Endothelial cell of umbilical vein (primary cell): Measurements from ENCODE around the gene HSPBAP1. TPM values are rescaled to one million over a fixed set of nuclear protein-coding genes. Genes with fewer than 3 reads are reported as not detected.

Source experiments
- BruUV-seq: library from RNA; stranded (reverse); fragments of 400-500 nt; replicated peaks from 2 replicates; lab custom pipeline; 2021; lab: Mats Ljungman, UMichigan
- CTCF ChIA-PET: fragments of 300-600, 350-600 bp; sonication (Branson Sonifier 250); formaldehyde crosslinking; loops from one replicate; lab custom pipeline; 2021; ENCODE audit warnings: antibody characterized with exemption, inconsistent platforms; lab: Charles Lee
- POLR2A ChIA-PET: fragments of 300-600, 350-600 bp; sonication (Branson Sonifier 250); formaldehyde crosslinking; loops from one replicate; lab custom pipeline; 2021; ENCODE audit warnings: antibody characterized with exemption, inconsistent platforms; lab: Charles Lee
- DNase-seq: peaks from one replicate; pipeline ENCODE4 v3.0.0-alpha.2; 2011; ENCODE audit warnings: low read depth, low spot score
- FAIRE-seq: peaks from 2 replicates; lab custom pipeline; 2011; peaks lifted over from hg19 to GRCh38; lab: Jason Lieb, UNC
- H2AFZ ChIP-seq: 2 replicates; pipeline ENCODE4 v1.6.0; 2012; ENCODE audit warnings: low read depth, low read length, control low read depth, inconsistent platforms
- H3K27ac ChIP-seq: 2 replicates; pipeline ENCODE4 v1.5.1; 2011; ENCODE audit warnings: low read depth, mild to moderate bottlenecking, control low read depth, low read length, moderate library complexity; ENCODE audit not compliant: insufficient read depth
- H3K27me3 ChIP-seq, 2 experiments: 2 replicates each; pipeline versions ENCODE4 v1.6.0 to v1.6.1; 2011; ENCODE audit warnings: low read length in 2 of 2, mixed read lengths in 1 of 2; ENCODE audit not compliant: control insufficient read depth in 2 of 2, insufficient read depth in 2 of 2
- H3K36me3 ChIP-seq, 2 experiments: 2 replicates in 1 of 2; 3 replicates in 1 of 2; pipeline ENCODE4 v1.5.1; 2011; ENCODE audit warnings: low read length in 2 of 2, mild to moderate bottlenecking in 1 of 2, moderate library complexity in 1 of 2; ENCODE audit not compliant: control insufficient read depth in 2 of 2, insufficient read depth in 2 of 2; ENCODE audit errors: extremely low read depth in 1 of 2
- H3K4me1 ChIP-seq: 3 replicates; pipeline ENCODE4 v1.5.1; 2011; ENCODE audit warnings: mild to moderate bottlenecking, low read length; ENCODE audit not compliant: control insufficient read depth, insufficient read depth; ENCODE audit errors: extremely low read depth
- H3K4me2 ChIP-seq: 2 replicates; pipeline ENCODE4 v1.6.1; 2011; ENCODE audit warnings: low read length, control low read depth, mixed read lengths; ENCODE audit not compliant: insufficient read depth
- H3K4me3 ChIP-seq, 3 experiments: fragments of 200-600 bp in 1 of 3; sonication (generic), shearing (Covaris generic) in 1 of 3; replicated peaks in 1 of 3; 2 replicates each; pipeline ENCODE4 v1.5.1; 2011 to 2016; ENCODE audit warnings: control low read depth in 3 of 3, low read length in 3 of 3, mild to moderate bottlenecking in 2 of 3, inconsistent platforms in 1 of 3, low read depth in 1 of 3, moderate library complexity in 1 of 3; ENCODE audit not compliant: insufficient read depth in 1 of 3
- H3K79me2 ChIP-seq: 2 replicates; pipeline ENCODE4 v1.6.0; 2012; ENCODE audit warnings: low read length, inconsistent platforms; ENCODE audit not compliant: control insufficient read depth, insufficient read depth
- H3K9ac ChIP-seq: replicated peaks from 2 replicates; pipeline ENCODE3; 2011; ENCODE audit warnings: low read length, control low read depth; ENCODE audit not compliant: insufficient read depth; ENCODE audit errors: extremely low read depth
- H3K9me1 ChIP-seq: replicated peaks from 3 replicates; pipeline ENCODE4 v1.6.0; 2011; ENCODE audit warnings: mild to moderate bottlenecking, low read length; ENCODE audit not compliant: control insufficient read depth, insufficient read depth; ENCODE audit errors: extremely low read depth
- H3K9me3 ChIP-seq: replicated peaks from 2 replicates; pipeline ENCODE4 v1.5.1; 2012; ENCODE audit warnings: low read length, inconsistent platforms; ENCODE audit not compliant: control insufficient read depth, insufficient read depth
- H4K20me1 ChIP-seq: replicated peaks from 2 replicates; pipeline ENCODE3; 2011; ENCODE audit warnings: mild to moderate bottlenecking, low read length; ENCODE audit not compliant: control insufficient read depth, insufficient read depth; ENCODE audit errors: extremely low read depth
- CTCF ChIP-seq, 2 donors: IDR thresholded peaks; 1 replicate in 1 of 2; 2 replicates in 1 of 2; pipeline ENCODE4 v1.5.1; 2011; ENCODE audit warnings: low read length in 2 of 2, mild to moderate bottlenecking in 2 of 2, moderate library complexity in 2 of 2, control low read depth in 1 of 2, inconsistent platforms in 1 of 2, low read depth in 1 of 2; ENCODE audit not compliant: insufficient read depth in 1 of 2; ENCODE audit errors: extremely low read depth in 1 of 2
- EZH2 ChIP-seq: IDR thresholded peaks from 2 replicates; pipeline ENCODE4 v1.6.1; 2012; ENCODE audit warnings: borderline replicate concordance, low read depth, mild to moderate bottlenecking, moderate library complexity, low read length, inconsistent platforms; ENCODE audit not compliant: severe bottlenecking
- FOS ChIP-seq: IDR thresholded peaks from 2 replicates; pipeline ENCODE4 v1.6.1; 2011; ENCODE audit warnings: mild to moderate bottlenecking, low read length, moderate library complexity, borderline replicate concordance; ENCODE audit not compliant: insufficient read depth
- GATA2 ChIP-seq: IDR thresholded peaks from 2 replicates; pipeline ENCODE4 v1.7.0; 2011; ENCODE audit warnings: low read depth, mild to moderate bottlenecking, moderate library complexity, mixed read lengths, low read length; ENCODE audit not compliant: insufficient read length, insufficient read depth
- JUN ChIP-seq: IDR thresholded peaks from 2 replicates; pipeline ENCODE4 v1.6.1; 2011; ENCODE audit warnings: borderline replicate concordance, low read depth; ENCODE audit not compliant: insufficient read length, insufficient read depth
- MAX ChIP-seq: IDR thresholded peaks from 2 replicates; pipeline ENCODE4 v1.6.1; 2011; ENCODE audit not compliant: insufficient read depth, insufficient read length
- MYC ChIP-seq: IDR thresholded peaks from one replicate; pipeline ENCODE4 v1.6.1; 2011; ENCODE audit warnings: mild to moderate bottlenecking, low read depth, low read length
- POLR2A ChIP-seq: IDR thresholded peaks from 2 replicates; pipeline ENCODE4 v1.6.1; 2012; ENCODE audit warnings: low read depth, mild to moderate bottlenecking, control low read depth, low read length
- POLR2AphosphoS5 ChIP-seq: IDR thresholded peaks from 2 replicates; pipeline ENCODE4 v1.6.1; 2012; ENCODE audit warnings: low read depth, mild to moderate bottlenecking, control low read depth, low read length, moderate library complexity; ENCODE audit not compliant: insufficient read depth
- dilution Hi-C: fragments of 300-500 bp; cut with MboI; formaldehyde crosslinking; loops from one replicate; pipeline ENCODE4 v1.15.0; 2019; ENCODE audit warnings: low sequenced_read_pairs; ENCODE audit not compliant: extremely low pct_ligation_motif_present
- intact Hi-C: fragments of 100-400 bp; cut with micrococcal nuclease; formaldehyde crosslinking; loops from one replicate; pipeline ENCODE4 v1.10.0; 2022
- polyA plus RNA-seq, 4 experiments: library from polyadenylated mRNA; depleted of rRNA in 3 of 4; stranded (reverse) in 3 of 4; unstranded in 1 of 4; fragments of >200 nt; gene quantifications; 2 replicates each; pipeline versions ENCODE4 v1.2.1 to v1.2.3, GENCODE V29; 2011 to 2012; ENCODE audit warnings: missing spikeins in 1 of 4
- total RNA-seq: library from RNA; stranded (reverse); gene quantifications from 2 replicates; pipeline ENCODE4 v1.2.3, GENCODE V29; 2021

The HSPBAP1 gene
- total and polyA plus RNA-seq, 2 donors (not counting 3 experiments of a cell fraction or from before 2014, with no cell fraction given), result 5.3 to 10.6 TPM

DNA sequence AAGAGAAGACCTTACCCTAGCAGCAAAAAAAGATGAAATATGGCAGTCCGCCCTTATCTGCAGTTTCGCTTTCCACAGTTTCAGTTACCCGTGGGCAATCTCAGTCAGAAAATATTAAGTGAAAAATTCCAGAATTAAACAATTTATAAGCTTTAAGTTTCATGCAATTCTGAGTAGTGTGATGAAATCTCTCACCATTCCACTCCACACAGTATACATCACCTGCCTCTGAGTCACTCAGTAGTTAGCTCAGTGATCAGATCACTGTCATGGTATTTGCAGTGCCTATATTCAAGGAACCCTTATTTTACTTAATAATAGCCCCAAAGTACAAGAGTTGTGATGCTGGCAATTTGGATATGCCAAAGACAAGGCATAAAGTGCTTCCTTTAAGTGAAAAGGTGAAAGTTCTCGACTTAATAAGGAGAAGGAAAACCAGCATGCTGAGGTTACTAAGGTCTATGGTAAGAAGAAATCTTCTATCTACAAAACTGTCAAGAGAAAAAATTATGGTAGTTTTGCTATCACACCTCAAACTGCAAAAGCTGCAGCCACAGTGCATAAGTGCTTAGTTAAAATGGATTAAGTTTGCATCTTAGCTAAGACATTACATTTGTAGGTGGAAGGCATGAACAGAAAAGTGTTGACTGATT is 48.1 kb downstream of the HSPBAP1 start:
- intact Hi-C loops, result no loop called here

More for the DNA sequence above, 48.1 kb downstream of the HSPBAP1 start:
- Histone ChIP-seq H3K27me3 (no peaks in the 10 kb centered on the region), H3K27ac (no peak overlapping the region), H4K20me1 (no peaks in the 10 kb centered on the region), H3K79me2 (no peaks in the 10 kb centered on the region), H3K9ac (no peak overlapping the region), H3K4me2 (no peak overlapping the region), H3K36me3 (no peaks in the 10 kb centered on the region), H3K9me3 (no peaks in the 10 kb centered on the region), H3K4me1 (no peaks in the 10 kb centered on the region), H2AFZ (no peak overlapping the region), H3K4me3 (no peak overlapping the region), H3K9me1 (no peaks in the 10 kb centered on the region)
- BruUV-seq, result no TSS peak
- POLR2A ChIA-PET, result interaction anchor here (0.7 kb wide), 2 partner anchors 40 to 329 kb away, joined by 3 to 4 read pairs; no protein-coding TSS in a partner anchor
- no peak for FAIRE-seq
- CTCF ChIA-PET, result interaction anchor here (1.0 to 3.6 kb wide), 3 partner anchors 10 to 260 kb away, joined by 3 to 28 read pairs (median 3); no protein-coding TSS in a partner anchor
- TF ChIP-seq POLR2AphosphoS5 (no peak), CTCF (IDR thresholded peaks at IDR 0.05; ENCODE audit: extremely low read depth in 1 of 2, insufficient read depth in 1 of 2, low read depth in 1 of 2, low read length in 2 of 2) (no peak), MYC (no peak), EZH2 (no peak), POLR2A (no peak), GATA2 (no peak), FOS (no peak), MAX (no peak), JUN (no peak)
- dilution Hi-C loops, result no loop called here
- DNase-seq, result no peak
